IPS-11a (cell line): Measurements from ENCODE around the gene SP6.

Experiments
- H3K4me3 ChIP-seq: one replicate; pipeline ENCODE4 v1.5.1; 2013; ENCODE audit warnings: low read depth, low read length, control low read depth

SP6 gene

GRCh38 chr17:47813512-47814031 is 37.4 kb downstream of the SP6 start:
- H3K4me3 ChIP-seq: no peak overlapping the region

GRCh38 chr17:47813077-47813476 is 37.9 kb downstream of the SP6 start:
- H3K4me3 ChIP-seq: no peak overlapping the region

- H3K4me3 ChIP-seq: no peak overlapping the region
Measured at GRCh38 chr17:47812146-47812920, 38.6 kb downstream of the SP6 start.

GRCh38 chr17:47811709-47812108 is 39.3 kb downstream of the SP6 start:
- H3K4me3 ChIP-seq: no peak overlapping the region

- H3K4me3 ChIP-seq: no peak overlapping the region
Measured at GRCh38 chr17:47810901-47811635, 39.9 kb downstream of the SP6 start.

- H3K4me3 ChIP-seq: no peak overlapping the region
Measured at GRCh38 chr17:47810200-47810821, 40.7 kb downstream of the SP6 start.

- no peak overlapping the region for H3K4me3 ChIP-seq
Measured at GRCh38 chr17:47808830-47809480, 42.0 kb downstream of the SP6 start.

GRCh38 chr17:47808036-47808829 is 42.7 kb downstream of the SP6 start:
- no peak overlapping the region for H3K4me3 ChIP-seq

- H3K4me3 ChIP-seq: no peak overlapping the region
Measured at GRCh38 chr17:47807421-47807820, 43.5 kb downstream of the SP6 start.

- no peak overlapping the region for H3K4me3 ChIP-seq
Measured at GRCh38 chr17:47806913-47807255, 44.1 kb downstream of the SP6 start.

- H3K4me3 ChIP-seq: no peak overlapping the region
Measured at GRCh38 chr17:47806026-47806912, 44.7 kb downstream of the SP6 start.

GRCh38 chr17:47804461-47804860 is 46.5 kb downstream of the SP6 start:
- H3K4me3 ChIP-seq: no peak overlapping the region

- no peak overlapping the region for H3K4me3 ChIP-seq
Measured at GRCh38 chr17:47803751-47804150, 47.2 kb downstream of the SP6 start.

GRCh38 chr17:47803201-47803600 is 47.8 kb downstream of the SP6 start:
- H3K4me3 ChIP-seq: no peak overlapping the region

- no peak overlapping the region for H3K4me3 ChIP-seq
Measured at GRCh38 chr17:47802341-47803022, 48.5 kb downstream of the SP6 start.

- H3K4me3 ChIP-seq: no peak overlapping the region
Measured at GRCh38 chr17:47801906-47802305, 49.1 kb downstream of the SP6 start.

GRCh38 chr17:47801176-47801765 is 49.7 kb downstream of the SP6 start:
- H3K4me3 ChIP-seq: no peak overlapping the region

GRCh38 chr17:47800686-47801085 is 50.3 kb downstream of the SP6 start:
- no peak overlapping the region for H3K4me3 ChIP-seq

GRCh38 chr17:47797797-47798196 is 53.2 kb downstream of the SP6 start:
- H3K4me3 ChIP-seq: no peak overlapping the region
